ENCODE results near the gene SPRY1.

DNA sequence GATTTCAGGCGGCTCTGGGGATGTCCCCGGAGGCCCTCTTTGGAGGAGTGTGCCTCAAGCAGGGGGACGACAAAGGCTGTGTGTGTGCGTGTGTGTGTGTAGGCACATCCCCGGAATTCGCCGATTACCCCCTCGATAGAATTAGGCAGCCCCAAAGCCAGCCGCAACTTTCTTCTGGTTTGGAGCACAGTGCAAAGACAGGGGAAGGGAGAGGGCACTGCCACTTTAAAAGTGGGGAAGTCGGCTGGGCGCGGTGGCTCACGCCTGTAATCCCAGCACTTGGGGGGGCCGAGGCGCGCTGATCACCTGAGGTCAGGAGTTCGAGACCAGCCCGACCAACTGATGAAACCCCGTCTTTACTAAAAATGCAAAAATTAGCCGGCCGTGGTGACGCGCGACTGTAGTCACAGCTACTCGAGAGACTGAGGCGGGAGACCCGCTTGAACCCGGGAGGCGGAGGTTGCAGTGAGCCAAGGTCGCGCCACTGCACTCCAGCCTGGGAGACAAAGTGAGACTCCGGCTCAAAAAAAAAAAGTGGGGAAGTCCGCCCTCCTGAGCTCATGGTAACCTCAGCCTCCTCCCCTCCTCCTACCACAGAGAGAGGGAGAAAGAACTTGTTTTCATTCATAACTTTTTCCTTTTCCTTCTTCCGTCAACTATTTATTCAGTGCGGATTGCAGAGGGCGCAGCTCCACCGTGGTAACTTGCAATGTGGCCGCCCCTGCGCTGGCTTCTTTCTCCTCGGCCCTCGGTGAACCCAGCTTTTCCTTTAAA lies 2.4 kb downstream of the SPRY1 start:
- TF ChIP-seq POLR2A (IDR thresholded peaks at IDR 0.05) = peak; percentile 53
- TF ChIP-seq, protein P1, sequence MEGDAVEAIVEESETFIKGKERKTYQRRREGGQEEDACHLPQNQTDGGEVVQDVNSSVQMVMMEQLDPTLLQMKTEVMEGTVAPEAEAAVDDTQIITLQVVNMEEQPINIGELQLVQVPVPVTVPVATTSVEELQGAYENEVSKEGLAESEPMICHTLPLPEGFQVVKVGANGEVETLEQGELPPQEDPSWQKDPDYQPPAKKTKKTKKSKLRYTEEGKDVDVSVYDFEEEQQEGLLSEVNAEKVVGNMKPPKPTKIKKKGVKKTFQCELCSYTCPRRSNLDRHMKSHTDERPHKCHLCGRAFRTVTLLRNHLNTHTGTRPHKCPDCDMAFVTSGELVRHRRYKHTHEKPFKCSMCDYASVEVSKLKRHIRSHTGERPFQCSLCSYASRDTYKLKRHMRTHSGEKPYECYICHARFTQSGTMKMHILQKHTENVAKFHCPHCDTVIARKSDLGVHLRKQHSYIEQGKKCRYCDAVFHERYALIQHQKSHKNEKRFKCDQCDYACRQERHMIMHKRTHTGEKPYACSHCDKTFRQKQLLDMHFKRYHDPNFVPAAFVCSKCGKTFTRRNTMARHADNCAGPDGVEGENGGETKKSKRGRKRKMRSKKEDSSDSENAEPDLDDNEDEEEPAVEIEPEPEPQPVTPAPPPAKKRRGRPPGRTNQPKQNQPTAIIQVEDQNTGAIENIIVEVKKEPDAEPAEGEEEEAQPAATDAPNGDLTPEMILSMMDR (IDR thresholded peaks at IDR 0.05) = peak in 1 of 5 experiments; percentile 11
